Mucosa of gallbladder (tissue), 1 donor: ENCODE results near the gene KLF18. TPM values are rescaled to one million over a fixed set of nuclear protein-coding genes. Genes with fewer than 3 reads are reported as not detected.
"Not testable (repeated sequence)": the region's sequence is repeated elsewhere in the genome, so short reads cannot be mapped to it uniquely, and the experiment has no call there.

Experiments
- DNase-seq: peaks from one replicate; pipeline ENCODE4 v3.0.0-alpha.2; 2020; ENCODE audit warnings: low spot score
- total RNA-seq: library from RNA; stranded (reverse); gene quantifications from one replicate; pipeline ENCODE4 v1.2.1, GENCODE V29; 2021
- donor health status: DM: no; HTN: no; CAD: no.

KLF18 gene
- 0.06 TPM for total RNA-seq

GRCh38 chr1:44141531-44141930, at the start of gene KLF18:
TSS of gene KLF18 (minus strand) at chr1:44141631. CDS start at chr1:44141631, 0 bp downstream.
- no peak for DNase-seq

GRCh38 chr1:44174630-44175029, 33.2 kb upstream of the KLF18 start:
- no peak for DNase-seq

GRCh38 chr1:44170281-44170823, 28.9 kb upstream of the KLF18 start:
- DNase-seq: no peak

GRCh38 chr1:44168520-44169098, 27.2 kb upstream of the KLF18 start:
- no peak for DNase-seq

- DNase-seq: no peak
These were observed 20.1 kb upstream of the KLF18 start for GRCh38 chr1:44161546-44161945.

- no peak for DNase-seq
These were observed 17.4 kb upstream of the KLF18 start for GRCh38 chr1:44158871-44159270.

- no peak for DNase-seq
These were observed 16.5 kb upstream of the KLF18 start for GRCh38 chr1:44157903-44158302.

GRCh38 chr1:44154049-44154448, 12.6 kb upstream of the KLF18 start:
- no peak for DNase-seq

- no peak for DNase-seq
These were observed 11.3 kb upstream of the KLF18 start for GRCh38 chr1:44152692-44153091.

GRCh38 chr1:44151808-44152207, 10.4 kb upstream of the KLF18 start:
- DNase-seq: no peak

- no peak for DNase-seq
These were observed 9.9 kb upstream of the KLF18 start for GRCh38 chr1:44151332-44151731.

- DNase-seq: no peak
These were observed 6.2 kb upstream of the KLF18 start for GRCh38 chr1:44147582-44147981.

GRCh38 chr1:44146536-44147361, 5.3 kb upstream of the KLF18 start:
- no peak for DNase-seq

GRCh38 chr1:44144962-44145756, 3.7 kb upstream of the KLF18 start:
- no peak for DNase-seq

- not testable (repeated sequence) for DNase-seq
These were observed 1.9 kb downstream of the KLF18 start for GRCh38 chr1:44139565-44139964.

- DNase-seq: no peak
These were observed 3.2 kb downstream of the KLF18 start for GRCh38 chr1:44138239-44138638.

- DNase-seq: no peak
These were observed 5.5 kb downstream of the KLF18 start for GRCh38 chr1:44135886-44136285.

GRCh38 chr1:44134071-44134920, 7.1 kb downstream of the KLF18 start:
- DNase-seq: no peak

GRCh38 chr1:44131411-44131810, 10.0 kb downstream of the KLF18 start:
- no peak for DNase-seq

- no peak for DNase-seq
These were observed 11.6 kb downstream of the KLF18 start for GRCh38 chr1:44129616-44130500.
